GM06990 (cell line): ENCODE measurements around the gene NLRC3.

Source experiments
- DNase-seq: peaks from one replicate; pipeline ENCODE4 v3.0.0-alpha.2; 2011; ENCODE audit not compliant: insufficient read length; ENCODE audit errors: extremely low read depth
- H3K27me3 ChIP-seq: replicated peaks from 2 replicates; pipeline ENCODE4 v1.6.0; 2011; ENCODE audit warnings: low read length; ENCODE audit not compliant: control insufficient read depth, insufficient read depth
- H3K36me3 ChIP-seq: 2 replicates; pipeline ENCODE4 v1.5.1; 2011; ENCODE audit warnings: low read length; ENCODE audit not compliant: control insufficient read depth, insufficient read depth
- H3K4me3 ChIP-seq: replicated peaks from 2 replicates; pipeline ENCODE4 v1.5.1; 2011; ENCODE audit warnings: low read depth, mild to moderate bottlenecking, control low read depth, low read length
- TF ChIP-seq, protein P1 (sequence below): IDR thresholded peaks from 2 replicates; pipeline ENCODE4 v1.5.1; 2011; ENCODE audit warnings: low read length, control low read depth, mild to moderate bottlenecking, inconsistent platforms; ENCODE audit not compliant: insufficient read depth, poor library complexity, severe bottlenecking

Gene NLRC3

GRCh38 chr16:3591991-3592390 lies 14.8 kb upstream of the NLRC3 start:
- H3K36me3 ChIP-seq: peaks cover 16% of the 10 kb centered on the region
- H3K27me3 ChIP-seq: no peaks in the 10 kb centered on the region
- no peak for DNase-seq
- TF ChIP-seq, protein P1, sequence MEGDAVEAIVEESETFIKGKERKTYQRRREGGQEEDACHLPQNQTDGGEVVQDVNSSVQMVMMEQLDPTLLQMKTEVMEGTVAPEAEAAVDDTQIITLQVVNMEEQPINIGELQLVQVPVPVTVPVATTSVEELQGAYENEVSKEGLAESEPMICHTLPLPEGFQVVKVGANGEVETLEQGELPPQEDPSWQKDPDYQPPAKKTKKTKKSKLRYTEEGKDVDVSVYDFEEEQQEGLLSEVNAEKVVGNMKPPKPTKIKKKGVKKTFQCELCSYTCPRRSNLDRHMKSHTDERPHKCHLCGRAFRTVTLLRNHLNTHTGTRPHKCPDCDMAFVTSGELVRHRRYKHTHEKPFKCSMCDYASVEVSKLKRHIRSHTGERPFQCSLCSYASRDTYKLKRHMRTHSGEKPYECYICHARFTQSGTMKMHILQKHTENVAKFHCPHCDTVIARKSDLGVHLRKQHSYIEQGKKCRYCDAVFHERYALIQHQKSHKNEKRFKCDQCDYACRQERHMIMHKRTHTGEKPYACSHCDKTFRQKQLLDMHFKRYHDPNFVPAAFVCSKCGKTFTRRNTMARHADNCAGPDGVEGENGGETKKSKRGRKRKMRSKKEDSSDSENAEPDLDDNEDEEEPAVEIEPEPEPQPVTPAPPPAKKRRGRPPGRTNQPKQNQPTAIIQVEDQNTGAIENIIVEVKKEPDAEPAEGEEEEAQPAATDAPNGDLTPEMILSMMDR: no peak
- no peak overlapping the region for H3K4me3 ChIP-seq

GRCh38 chr16:3591436-3591803 lies 14.2 kb upstream of the NLRC3 start:
- TF ChIP-seq, protein P1: no peak
- Histone ChIP-seq H3K27me3 (no peaks in the 10 kb centered on the region), H3K36me3 (peaks cover 16% of the 10 kb centered on the region), H3K4me3 (no peak overlapping the region)
- DNase-seq: no peak

DNA sequence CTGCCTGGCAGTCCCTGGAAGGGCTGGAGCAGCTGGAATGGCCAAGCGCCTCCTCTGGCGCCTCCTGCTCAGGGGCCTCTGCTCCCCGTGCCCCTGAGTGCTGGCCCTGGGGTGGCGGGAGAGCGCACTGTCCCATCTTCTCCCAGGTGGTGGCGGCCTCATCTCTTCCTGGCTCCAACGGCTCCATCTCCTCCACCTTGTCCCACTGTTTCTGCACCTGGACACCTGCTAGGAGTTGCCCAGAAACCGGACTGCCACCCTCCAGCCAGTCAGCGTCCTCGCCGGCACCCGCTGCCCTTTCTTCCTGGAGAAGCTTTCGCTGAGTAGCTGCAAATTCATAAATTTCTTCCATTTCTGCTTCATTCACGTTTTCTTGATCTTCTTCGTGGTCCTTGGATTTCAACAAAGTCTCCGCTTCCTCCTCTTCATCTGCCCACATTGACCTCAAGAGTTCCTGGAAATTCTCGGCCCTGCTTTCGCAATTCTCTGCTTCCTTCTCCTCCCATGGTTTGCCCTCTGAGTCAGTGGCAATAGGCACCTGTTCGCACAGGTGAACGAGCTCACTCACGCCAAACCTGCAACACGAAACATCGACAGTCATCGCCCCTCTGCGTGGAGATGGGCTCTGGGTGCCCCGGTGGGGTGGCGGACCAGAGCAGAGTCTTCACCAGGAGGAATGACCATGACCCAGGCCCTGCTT lies 13.7 kb upstream of the NLRC3 start:
- no peak overlapping the region for H3K4me3 ChIP-seq
- H3K36me3 ChIP-seq: peaks cover 13% of the 10 kb centered on the region
- DNase-seq: no peak
- TF ChIP-seq, protein P1: no peak
- H3K27me3 ChIP-seq: no peaks in the 10 kb centered on the region

DNA sequence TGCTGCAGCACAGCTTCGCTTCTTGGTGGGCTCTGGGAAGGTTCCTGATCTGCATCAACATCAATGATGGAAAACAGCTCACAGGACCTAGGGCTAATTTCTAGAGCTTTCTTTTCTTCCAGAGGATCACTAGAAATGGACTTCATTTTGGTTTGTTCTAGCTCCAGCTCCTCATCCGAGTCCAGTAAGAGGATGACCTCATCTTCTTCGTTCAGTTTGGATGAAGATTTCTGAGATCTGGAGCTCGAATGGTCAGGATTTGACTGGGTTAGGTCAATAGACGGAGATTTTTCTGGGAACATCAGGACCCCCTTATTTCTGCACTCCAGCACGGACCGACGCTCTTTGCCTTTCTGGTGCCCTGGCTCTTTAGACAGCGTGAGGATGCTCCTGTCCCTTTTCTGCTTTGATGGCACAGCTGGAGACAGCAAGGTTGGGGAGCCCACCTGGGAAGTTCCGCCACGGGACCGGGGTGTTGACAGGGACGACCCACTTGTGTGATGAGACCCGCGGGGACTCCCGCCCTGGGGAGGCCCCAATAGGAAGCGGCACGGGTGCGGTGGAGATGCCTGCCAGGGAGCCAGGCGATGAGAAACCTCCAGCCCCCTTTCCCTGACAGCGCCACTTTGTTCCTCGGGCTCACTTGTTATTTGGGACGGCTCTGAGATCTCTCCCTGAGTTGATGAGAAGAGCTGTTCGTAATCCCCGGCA lies 12.9 kb upstream of the NLRC3 start:
- Histone ChIP-seq H3K4me3 (no peak overlapping the region), H3K27me3 (no peaks in the 10 kb centered on the region), H3K36me3 (peaks cover 13% of the 10 kb centered on the region)
- TF ChIP-seq, protein P1: no peak
- no peak for DNase-seq

- peaks cover 11% of the 10 kb centered on the region for H3K36me3 ChIP-seq
- no peak for DNase-seq
- TF ChIP-seq, protein P1: no peak
These were observed 12.3 kb upstream of the NLRC3 start for GRCh38 chr16:3589441-3589921.

More at GRCh38 chr16:3589441-3589921, 12.3 kb upstream of the NLRC3 start:
- Histone ChIP-seq H3K27me3 (no peaks in the 10 kb centered on the region), H3K4me3 (no peak overlapping the region)
